ENCODE results near the gene VEGFA. TPM values are rescaled to one million over a fixed set of nuclear protein-coding genes. Genes with fewer than 3 reads are reported as not detected.

VEGFA gene
- polyA plus RNA-seq, 1 donor: 198 TPM

DNA sequence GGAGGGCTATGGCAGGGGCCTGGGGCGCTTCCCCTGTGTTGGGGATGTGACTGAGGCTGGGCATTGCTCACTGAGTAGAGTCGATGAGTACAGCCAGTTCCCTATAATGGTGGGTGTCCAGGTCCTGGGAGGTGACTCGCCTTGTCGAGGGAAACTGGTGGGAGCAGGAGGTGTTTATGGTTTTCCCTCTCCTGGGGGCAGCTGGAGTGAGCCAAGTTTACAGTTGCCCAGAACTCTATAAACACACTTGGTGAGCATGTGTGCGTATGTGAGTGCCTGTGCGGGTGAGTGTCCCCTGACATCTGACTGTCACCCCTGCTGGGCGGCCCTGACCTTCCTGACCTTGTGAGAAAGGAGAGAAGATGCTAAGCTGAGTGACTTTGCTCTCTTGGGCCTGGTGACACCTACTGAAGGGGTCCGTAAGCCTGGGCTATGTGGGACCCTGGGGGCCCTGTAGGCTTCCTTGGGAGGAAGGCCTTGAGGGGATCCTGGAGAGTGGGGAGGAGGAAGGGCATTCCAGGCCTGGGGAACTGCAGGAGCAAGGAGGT lies 65.9 kb downstream of the VEGFA start:
- H3K36me3 ChIP-seq (ENCODE audit: control insufficient read depth, insufficient read depth, low read length): no peaks in the 10 kb centered on the region
- no peaks in the 10 kb centered on the region for H3K27me3 ChIP-seq (ENCODE audit: control insufficient read depth, insufficient read depth, low read length)
- no peak for DNase-seq
- H3K9me3 ChIP-seq (ENCODE audit: control insufficient read depth, low read depth, low read length): no peaks in the 10 kb centered on the region
- no peak overlapping the region for H3K4me3 ChIP-seq (ENCODE audit: low read length)
- WGBS (ENCODE audit: insufficient coverage, low lambda C conversion rate): no CpG with 5 or more reads among the region's 8 CpGs
- peaks cover 80% of the 10 kb centered on the region for H3K4me1 ChIP-seq (ENCODE audit: control insufficient read depth, insufficient read depth, low read length)
- no peak overlapping the region for H3K27ac ChIP-seq (ENCODE audit: low read length)

Other genes starting within 250 kb of the VEGFA start
- gene XPO5, start 194.2 kb upstream of the VEGFA start, polyA plus RNA-seq: 31.6 TPM
- 9.2 TPM for gene POLH, start 194.0 kb upstream of the VEGFA start, polyA plus RNA-seq
- 51.2 TPM for gene GTPBP2, start 140.9 kb upstream of the VEGFA start, polyA plus RNA-seq
- gene MAD2L1BP, start 134.4 kb upstream of the VEGFA start, polyA plus RNA-seq: 29.5 TPM
- gene RSPH9, start 125.2 kb upstream of the VEGFA start, polyA plus RNA-seq: 1.1 TPM
- gene MRPS18A, start 82.4 kb upstream of the VEGFA start, polyA plus RNA-seq: 46.5 TPM

All from large intestine (tissue), 3 donors.